Spleen (tissue), 7 donors: ENCODE data around the gene STAC2.

ENCODE experiments used
- CTCF ChIP-seq, 11 experiments: fragments of 200-600 bp in 7 of 11; fragments of 450-650 bp in 4 of 11; sonication (generic) in 4 of 11; IDR thresholded peaks in 8 of 11; conservative IDR thresholded peaks in 3 of 11; 1 replicate in 7 of 11; 2 replicates in 4 of 11; pipeline versions ENCODE4 v1.4.0 to v1.8.0; 2016 to 2021; ENCODE audit warnings: antibody characterized with exemption in 11 of 11, inconsistent platforms in 4 of 11, mild to moderate bottlenecking in 1 of 11
- POLR2A ChIP-seq, 3 donors: fragments of 450-650 bp; IDR thresholded peaks; one replicate each; pipeline ENCODE4 v1.5.1; 2017; ENCODE audit warnings: antibody characterized with exemption in 3 of 3, mild to moderate bottlenecking in 1 of 3
- donor health status: DM: no; HTN: no; CAD: no; lungs with moderate emphysema.
- donor health status: DM: no; HTN: no; CAD: no.
- donor health status: DM: no; HTN: no; CAD: no.

- TF ChIP-seq POLR2A (IDR thresholded peaks at IDR 0.05) (no peak), CTCF (IDR thresholded peaks at IDR 0.05 in 8 of 11, conservative IDR thresholded peaks at IDR 0.05 in 3 of 11) (no peak)
Observed at GRCh38 chr17:39251997-39252396, 26.3 kb upstream of the STAC2 start.
